Trophoblast cell (in vitro differentiated cells and primary cell): ENCODE results near the gene PIGU.
"Not testable (repeated sequence)": the region's sequence is repeated elsewhere in the genome, so short reads cannot be mapped to it uniquely, and the experiment has no call there.

Experiments
- DNase-seq, 2 donors: peaks; one replicate each; pipeline ENCODE4 v3.0.0-alpha.2; 2016
- H2AFZ ChIP-seq: 2 replicates; pipeline ENCODE4 v1.6.1; 2013; ENCODE audit warnings: low read length, moderate library complexity, mild to moderate bottlenecking; ENCODE audit not compliant: insufficient read depth, poor library complexity
- H2AK5ac ChIP-seq: 2 replicates; pipeline ENCODE4 v1.6.1; 2013; ENCODE audit warnings: mild to moderate bottlenecking, low read length
- H2BK120ac ChIP-seq: 2 replicates; pipeline ENCODE4 v1.6.1; 2013; ENCODE audit warnings: low read length, mild to moderate bottlenecking, moderate library complexity; ENCODE audit not compliant: insufficient read depth, poor library complexity
- H2BK12ac ChIP-seq: 2 replicates; pipeline ENCODE4 v1.6.1; 2013; ENCODE audit warnings: mild to moderate bottlenecking, low read length, moderate library complexity
- H2BK5ac ChIP-seq: 2 replicates; pipeline ENCODE4 v1.6.1; 2013; ENCODE audit warnings: low read length, low read depth, moderate library complexity, mild to moderate bottlenecking; ENCODE audit not compliant: poor library complexity
- H3K14ac ChIP-seq: 2 replicates; pipeline ENCODE4 v1.6.1; 2013; ENCODE audit warnings: mild to moderate bottlenecking, low read length
- H3K18ac ChIP-seq: 2 replicates; pipeline ENCODE4 v1.6.1; 2013; ENCODE audit warnings: mild to moderate bottlenecking, low read length
- H3K23ac ChIP-seq: 2 replicates; pipeline ENCODE4 v1.6.1; 2013; ENCODE audit warnings: low read length
- H3K27ac ChIP-seq: 2 replicates; pipeline ENCODE4 v1.5.1; 2013; ENCODE audit warnings: low read depth, mild to moderate bottlenecking, inconsistent platforms, low read length, moderate library complexity
- H3K27me3 ChIP-seq: 2 replicates; pipeline ENCODE4 v1.6.1; 2013; ENCODE audit warnings: inconsistent platforms, mild to moderate bottlenecking, low read length, moderate library complexity; ENCODE audit not compliant: insufficient read depth
- H3K36me3 ChIP-seq, 2 experiments: 1 replicate in 1 of 2; 2 replicates in 1 of 2; pipeline ENCODE4 v1.6.1; 2013; ENCODE audit warnings: low read length in 2 of 2, mild to moderate bottlenecking in 2 of 2, moderate library complexity in 1 of 2; ENCODE audit not compliant: insufficient read depth in 2 of 2, control insufficient read depth in 1 of 2
- H3K4ac ChIP-seq: 2 replicates; pipeline ENCODE4 v1.6.1; 2013; ENCODE audit warnings: low read depth, mild to moderate bottlenecking, low read length, moderate library complexity
- H3K4me1 ChIP-seq, 2 experiments: 1 replicate in 1 of 2; 2 replicates in 1 of 2; pipeline ENCODE4 v1.6.1; 2013; ENCODE audit warnings: low read length in 2 of 2, mild to moderate bottlenecking in 2 of 2, moderate library complexity in 1 of 2; ENCODE audit not compliant: insufficient read depth in 2 of 2, control insufficient read depth in 1 of 2
- H3K4me2 ChIP-seq: 2 replicates; pipeline ENCODE4 v1.6.1; 2013; ENCODE audit warnings: inconsistent platforms, mild to moderate bottlenecking, low read length, moderate library complexity
- H3K4me3 ChIP-seq: 2 replicates; pipeline ENCODE4 v1.5.1; 2013; ENCODE audit warnings: mild to moderate bottlenecking, low read depth, low read length, inconsistent platforms
- H3K79me1 ChIP-seq: one replicate; pipeline ENCODE4 v1.6.1; 2013; ENCODE audit warnings: low read length
- H3K79me2 ChIP-seq: 2 replicates; pipeline ENCODE4 v1.6.1; 2013; ENCODE audit warnings: low read length, mild to moderate bottlenecking; ENCODE audit not compliant: control insufficient read depth, insufficient read depth, poor library complexity
- H3K9ac ChIP-seq: 2 replicates; pipeline ENCODE4 v1.6.1; 2013; ENCODE audit warnings: mild to moderate bottlenecking, low read length
- H3K9me3 ChIP-seq: 2 replicates; pipeline ENCODE4 v1.6.1; 2013; ENCODE audit warnings: low read depth, mild to moderate bottlenecking, control low read depth, inconsistent platforms, low read length; ENCODE audit not compliant: insufficient read depth
- H4K12ac ChIP-seq: 2 replicates; pipeline ENCODE4 v1.6.1; 2013; ENCODE audit warnings: low read depth, mild to moderate bottlenecking, low read length, moderate library complexity
- H4K8ac ChIP-seq: 2 replicates; pipeline ENCODE4 v1.6.1; 2013; ENCODE audit warnings: low read depth, mild to moderate bottlenecking, low read length, moderate library complexity
- H4K91ac ChIP-seq: one replicate; pipeline ENCODE4 v1.6.1; 2013; ENCODE audit warnings: low read depth, mild to moderate bottlenecking, low read length, moderate library complexity
- WGBS: extraction: QIAGEN DNeasy Blood & Tissue Kit; methylation state at CpG from one replicate; pipeline ENCODE4 v1.1.7; 2013; ENCODE audit warnings: missing lambda C conversion rate; ENCODE audit not compliant: insufficient read length, insufficient coverage; ENCODE audit errors: extremely low coverage; 5-methylcytosine and 5-hydroxymethylcytosine counted together

PIGU gene

GRCh38 chr20:34519841-34520240 lies 157.1 kb downstream of the PIGU start:
- not testable (repeated sequence) for H2BK12ac ChIP-seq, H3K14ac ChIP-seq, H3K4me3 ChIP-seq, H3K27me3 ChIP-seq, H3K27ac ChIP-seq, H4K91ac ChIP-seq, H3K9me3 ChIP-seq, H4K8ac ChIP-seq, H3K18ac ChIP-seq, H2BK5ac ChIP-seq, DNase-seq, H2BK120ac ChIP-seq, H3K4me2 ChIP-seq, H3K36me3 ChIP-seq, H3K4ac ChIP-seq, H4K12ac ChIP-seq, H2AFZ ChIP-seq, H3K9ac ChIP-seq, H2AK5ac ChIP-seq, H3K4me1 ChIP-seq, H3K23ac ChIP-seq
- Histone ChIP-seq H3K79me1 (peaks cover 12% of the 10 kb centered on the region), H3K79me2 (peaks cover 11% of the 10 kb centered on the region)
- 100% methylated on average over 1 of the region's 10 CpGs for WGBS

GRCh38 chr20:34518863-34519262 lies 158.0 kb downstream of the PIGU start:
- not testable (repeated sequence) for H3K18ac ChIP-seq, H4K8ac ChIP-seq, H2AK5ac ChIP-seq, H3K4me1 ChIP-seq, H3K23ac ChIP-seq, H3K27me3 ChIP-seq, H3K9ac ChIP-seq, H2BK5ac ChIP-seq, H3K79me2 ChIP-seq, H3K14ac ChIP-seq, H2AFZ ChIP-seq, H3K27ac ChIP-seq, H2BK12ac ChIP-seq, H4K12ac ChIP-seq, H4K91ac ChIP-seq, H3K9me3 ChIP-seq, H3K4me2 ChIP-seq, H3K36me3 ChIP-seq, DNase-seq, H2BK120ac ChIP-seq, H3K4me3 ChIP-seq
- H3K4ac ChIP-seq, result peak overlapping the region; percentile 28
- H3K79me1 ChIP-seq, result peaks cover 12% of the 10 kb centered on the region
- no CpG with 5 or more reads among the region's 7 CpGs for WGBS

- peak overlapping the region; percentile 92 for H3K9ac ChIP-seq
- H2AFZ ChIP-seq, result peak overlapping the region; percentile 74
- H3K9me3 ChIP-seq, result no peaks in the 10 kb centered on the region
- peak overlapping the region; percentile 85 for H2AK5ac ChIP-seq
- peak overlapping the region; percentile 96 for H3K27ac ChIP-seq
- peaks cover 12% of the 10 kb centered on the region for H3K79me1 ChIP-seq
- H4K91ac ChIP-seq, result peak overlapping the region; percentile 69
- H3K4ac ChIP-seq, result peak overlapping the region; percentile 21
- peak overlapping the region; percentile 82 for H3K4me2 ChIP-seq
- peak overlapping the region; percentile 93 for H4K8ac ChIP-seq
- H3K4me1 ChIP-seq, result peaks cover 5 to 6% of the 10 kb centered on the region in 2 experiments
- H2BK12ac ChIP-seq, result no peak overlapping the region
- H3K79me2 ChIP-seq, result peaks cover 7% of the 10 kb centered on the region
- peak overlapping the region; percentile 80 for H3K4me3 ChIP-seq
- no peak overlapping the region for H3K23ac ChIP-seq
- H4K12ac ChIP-seq, result no peak overlapping the region
- peak overlapping the region; percentile 68 for H2BK5ac ChIP-seq
- peak in 1 of 2 donors; percentile 9 for DNase-seq
- peak overlapping the region; percentile 87 for H3K18ac ChIP-seq
- no CpG with 5 or more reads among the region's 3 CpGs for WGBS
- H3K27me3 ChIP-seq, result no peaks in the 10 kb centered on the region
- H3K36me3 ChIP-seq, result peaks cover 3 to 10% of the 10 kb centered on the region in 2 experiments
- H2BK120ac ChIP-seq, result peak overlapping the region; percentile 14
- H3K14ac ChIP-seq, result peak overlapping the region; percentile 76
Observed at GRCh38 chr20:34517114-34517505, 159.8 kb downstream of the PIGU start.

DNA sequence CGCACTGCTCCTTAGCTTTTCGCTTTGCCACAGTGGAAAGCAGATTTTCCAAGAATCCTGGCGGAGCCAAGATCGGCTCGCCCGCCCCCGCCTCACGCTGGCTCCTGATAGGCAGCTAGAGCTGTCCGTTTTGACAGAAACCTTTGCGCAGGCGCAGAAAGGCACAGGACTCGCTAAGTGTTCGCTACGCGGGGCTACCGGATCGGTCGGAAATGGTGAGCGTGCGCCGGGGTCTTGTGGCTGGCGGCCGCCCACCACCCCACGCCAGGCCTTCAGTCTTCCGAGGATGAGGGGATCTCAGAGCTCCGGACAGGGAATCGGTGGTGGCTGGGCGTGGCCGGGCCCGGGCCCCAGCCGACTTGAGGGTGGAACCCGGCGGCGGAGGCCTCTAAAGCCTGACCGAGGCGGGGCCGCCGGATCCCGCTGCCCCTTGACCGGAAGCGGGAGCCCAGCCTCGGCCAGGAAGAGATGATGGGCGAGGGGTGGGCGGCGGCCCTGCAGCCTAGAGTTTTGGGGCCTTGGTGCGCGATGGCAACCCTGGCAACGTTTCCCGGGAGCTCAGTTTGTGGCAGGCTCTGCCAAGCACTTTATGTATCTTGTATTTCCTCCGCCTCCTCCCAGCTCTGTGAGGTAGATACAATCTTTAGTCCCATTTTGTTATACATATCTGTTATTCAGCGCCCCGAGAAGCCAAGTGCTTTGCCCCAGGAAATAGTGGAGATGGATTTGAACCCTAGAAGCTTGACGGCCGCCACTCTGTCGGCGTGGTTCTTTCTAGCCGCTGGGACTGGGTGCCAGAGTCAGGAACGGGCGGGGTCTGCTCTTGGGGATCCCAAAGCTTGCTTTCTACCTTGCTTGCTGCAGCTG lies 160.4 kb downstream of the PIGU start, which contains the start of gene DYNLRB1:
Gene DYNLRB1 (plus strand): TSS at position 176 of the 867 bp plus-strand sequence. CDS start 37 bp downstream, at position 213.
- Histone ChIP-seq H4K8ac (peak within 1 kb of the TSS; percentile 96), H3K4me3 (peak within 1 kb of the TSS; percentile 80), H2AFZ (peak within 1 kb of the TSS; percentile 96), H2BK5ac (peak within 1 kb of the TSS; percentile 87), H3K4ac (peak within 1 kb of the TSS; percentile 89), H3K23ac (no peak within 1 kb of the TSS), H2BK120ac (peak within 1 kb of the TSS; percentile 81), H3K9me3 (no peaks in the 10 kb centered on the region), H3K4me1 (peaks cover 5 to 6% of the 10 kb centered on the region in 2 experiments), H3K27ac (peak within 1 kb of the TSS; percentile 96), H4K91ac (peak within 1 kb of the TSS; percentile 89), H3K14ac (peak within 1 kb of the TSS; percentile 95), H3K18ac (peak within 1 kb of the TSS; percentile 95), H3K36me3 (peaks cover 3 to 14% of the 10 kb centered on the region in 2 experiments), H3K79me2 (peaks cover 7% of the 10 kb centered on the region), H3K4me2 (peak within 1 kb of the TSS; percentile 82), H3K9ac (peak within 1 kb of the TSS; percentile 92), H3K27me3 (no peaks in the 10 kb centered on the region), H2BK12ac (peak within 1 kb of the TSS; percentile 43), H4K12ac (peak within 1 kb of the TSS; percentile 99), H2AK5ac (peak within 1 kb of the TSS; percentile 95), H3K79me1 (peaks cover 12% of the 10 kb centered on the region)
- DNase-seq, result peak; percentile 99 to 100
- no CpG with 5 or more reads among the region's 59 CpGs for WGBS
